Stimulated activated CD4-positive, alpha-beta T cell treated with anti-CD3 and anti-CD28 coated beads, TNF-alpha, amount 100 ng/mL, for 48 hours (primary cell): ENCODE data around the gene CASP8.
A peak's percentile ranks its signal among the peaks of the same experiment; 100 is the strongest.
"Not testable (repeated sequence)": the region's sequence is repeated elsewhere in the genome, so short reads cannot be mapped to it uniquely, and the experiment has no call there.

Source experiments
- DNase-seq, 3 donors: peaks; one replicate each; pipeline ENCODE4 v3.0.0-alpha.2; 2020; ENCODE audit warnings: low read depth in 3 of 3

CASP8 gene

DNA sequence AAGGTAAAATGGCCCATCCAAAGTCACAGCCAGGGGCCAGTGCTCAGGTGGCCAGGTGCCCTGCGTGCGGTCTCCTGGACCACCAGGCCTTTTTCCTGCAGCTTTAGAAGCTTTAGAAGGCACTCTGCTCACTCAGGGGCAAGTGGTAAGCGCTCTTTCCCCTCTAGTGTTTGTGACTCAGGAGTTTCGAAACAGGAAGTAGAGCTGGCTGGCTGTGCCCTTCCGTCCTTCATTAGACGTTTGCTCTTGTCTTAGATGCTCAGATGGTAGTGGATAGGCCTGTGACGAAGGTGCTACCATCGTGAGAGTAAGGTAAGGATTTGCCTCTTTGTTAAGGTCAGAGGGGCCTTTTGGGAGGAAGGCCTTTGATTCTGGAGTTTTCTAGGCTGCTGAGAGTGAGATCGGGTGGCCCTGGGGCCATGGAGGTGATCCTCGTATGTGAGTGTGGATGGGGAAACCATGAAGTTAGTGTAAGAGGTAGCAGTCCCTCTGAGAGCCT is at the start of gene CASP8:
Gene CASP8 (plus strand): TSS at position 235 of the 499 bp plus-strand sequence. CDS start 5,951 bp downstream, outside the sequence.
- DNase-seq: peak in 2 of 3 donors; percentile 26 to 46

DNA sequence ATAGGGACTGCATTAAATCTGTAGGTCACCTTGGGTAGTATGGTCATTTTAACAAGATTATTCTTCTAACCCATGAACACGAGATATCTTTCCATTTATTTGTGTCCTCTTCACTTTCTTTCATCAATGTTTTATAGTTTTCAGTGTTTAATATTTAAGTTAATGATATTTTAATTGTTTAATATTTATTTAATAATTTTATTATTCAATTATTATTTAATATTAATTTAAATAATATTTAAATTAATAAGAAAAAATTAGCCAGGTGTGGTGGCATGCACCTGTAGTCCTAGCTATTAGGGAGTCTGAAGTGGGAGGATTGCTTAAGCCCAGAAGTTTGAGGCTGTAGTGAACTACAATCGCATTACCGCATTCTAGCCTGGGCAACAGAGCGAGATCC is 44.4 kb upstream of the CASP8 start:
- DNase-seq: no peak

DNA sequence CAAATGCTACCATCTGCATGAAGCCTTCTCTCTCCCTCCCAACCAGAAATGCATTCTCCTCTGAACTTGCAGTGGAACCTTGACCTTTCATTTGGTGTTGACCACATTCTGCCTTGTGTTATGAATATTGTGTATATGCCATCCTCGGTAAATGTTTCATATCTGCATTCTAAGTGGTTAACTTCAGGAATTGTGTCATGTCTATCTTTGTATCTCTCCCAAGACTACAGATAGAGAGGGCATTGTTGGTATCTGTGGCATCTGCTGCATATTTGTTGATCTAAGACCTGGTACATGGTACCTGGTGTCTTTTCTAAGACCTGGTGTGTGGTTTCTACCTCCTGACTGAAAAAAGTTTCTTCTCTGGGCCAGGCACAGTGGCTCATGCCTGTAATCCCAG is 43.4 kb upstream of the CASP8 start:
- no peak for DNase-seq

DNA sequence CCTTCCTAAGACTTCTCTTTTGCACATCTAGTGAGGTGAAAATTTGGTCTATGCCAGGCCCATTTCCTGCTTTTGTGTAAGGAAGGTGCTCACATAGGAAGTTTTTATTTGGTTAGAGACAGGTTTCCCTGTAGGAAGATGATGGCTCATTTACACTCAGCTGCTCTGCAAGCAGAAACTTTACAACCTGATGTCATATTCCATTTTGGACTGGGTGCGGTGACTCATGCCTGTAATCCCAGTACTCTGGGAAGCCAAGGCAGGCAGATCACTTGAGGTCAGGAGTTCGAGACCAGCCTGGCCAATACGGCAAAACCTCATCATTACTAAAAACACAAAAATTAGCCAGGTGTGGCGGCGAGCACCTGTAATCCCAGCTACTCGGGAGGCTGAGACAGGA is 41.6 kb upstream of the CASP8 start:
- DNase-seq: no peak

DNA sequence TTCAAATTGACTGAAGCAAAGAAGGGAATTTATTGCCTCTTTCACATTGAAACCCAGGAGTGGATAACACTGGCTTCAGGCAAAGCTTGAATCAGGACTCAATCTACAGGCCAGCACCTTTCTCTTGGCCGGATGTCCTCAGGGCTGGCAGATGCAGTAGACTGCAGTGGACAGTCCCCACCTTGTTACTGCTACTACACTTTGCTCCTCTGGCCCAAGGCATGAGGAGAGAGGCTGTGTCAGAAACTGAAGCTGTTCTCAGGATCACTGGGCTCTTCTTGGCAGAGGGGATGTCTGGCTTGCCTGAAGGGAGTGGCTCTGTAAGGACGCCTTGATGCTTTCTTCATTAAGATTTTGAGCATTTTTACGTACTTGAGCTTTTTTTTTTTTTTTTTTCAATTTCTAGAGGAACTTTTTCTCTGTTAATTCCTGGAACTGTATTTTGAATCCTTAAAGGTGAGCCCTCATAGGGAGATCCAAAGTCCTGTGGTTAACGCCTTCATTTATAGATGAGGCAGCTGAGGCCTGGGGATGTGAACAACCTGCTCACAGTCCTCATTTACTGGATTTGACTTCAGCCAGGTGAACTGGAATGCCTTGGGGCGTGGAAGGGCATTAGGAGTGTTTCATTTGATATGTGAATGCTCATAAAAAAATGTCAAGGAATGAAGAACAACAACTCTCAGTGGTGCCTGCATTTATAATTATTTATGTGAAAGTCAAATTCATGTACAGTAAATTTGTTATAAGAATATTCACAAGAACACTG is 40.8 kb upstream of the CASP8 start:
- no peak for DNase-seq

DNA sequence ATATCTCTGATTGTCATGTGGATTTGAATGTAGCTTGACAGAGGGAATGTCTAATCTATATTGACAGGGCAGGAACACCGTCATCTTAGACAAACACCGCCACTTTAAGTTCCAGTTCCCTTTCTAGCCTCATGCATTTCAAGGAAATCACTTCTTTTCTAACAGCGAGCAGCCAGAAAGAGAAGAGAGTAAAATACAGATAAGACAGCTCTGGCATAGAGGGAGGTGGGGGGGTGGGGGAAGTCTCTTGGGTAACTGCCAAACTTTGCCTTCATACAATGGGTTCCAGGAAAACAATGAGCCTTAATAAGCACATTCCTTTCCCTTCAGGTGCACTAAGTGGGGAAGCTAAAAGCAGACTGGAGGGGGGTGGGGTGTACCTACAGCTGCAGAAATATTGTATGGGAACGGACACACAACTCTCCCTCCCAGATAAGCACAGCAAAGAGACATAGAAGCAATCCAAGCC is 40.2 kb upstream of the CASP8 start:
- DNase-seq: no peak

DNA sequence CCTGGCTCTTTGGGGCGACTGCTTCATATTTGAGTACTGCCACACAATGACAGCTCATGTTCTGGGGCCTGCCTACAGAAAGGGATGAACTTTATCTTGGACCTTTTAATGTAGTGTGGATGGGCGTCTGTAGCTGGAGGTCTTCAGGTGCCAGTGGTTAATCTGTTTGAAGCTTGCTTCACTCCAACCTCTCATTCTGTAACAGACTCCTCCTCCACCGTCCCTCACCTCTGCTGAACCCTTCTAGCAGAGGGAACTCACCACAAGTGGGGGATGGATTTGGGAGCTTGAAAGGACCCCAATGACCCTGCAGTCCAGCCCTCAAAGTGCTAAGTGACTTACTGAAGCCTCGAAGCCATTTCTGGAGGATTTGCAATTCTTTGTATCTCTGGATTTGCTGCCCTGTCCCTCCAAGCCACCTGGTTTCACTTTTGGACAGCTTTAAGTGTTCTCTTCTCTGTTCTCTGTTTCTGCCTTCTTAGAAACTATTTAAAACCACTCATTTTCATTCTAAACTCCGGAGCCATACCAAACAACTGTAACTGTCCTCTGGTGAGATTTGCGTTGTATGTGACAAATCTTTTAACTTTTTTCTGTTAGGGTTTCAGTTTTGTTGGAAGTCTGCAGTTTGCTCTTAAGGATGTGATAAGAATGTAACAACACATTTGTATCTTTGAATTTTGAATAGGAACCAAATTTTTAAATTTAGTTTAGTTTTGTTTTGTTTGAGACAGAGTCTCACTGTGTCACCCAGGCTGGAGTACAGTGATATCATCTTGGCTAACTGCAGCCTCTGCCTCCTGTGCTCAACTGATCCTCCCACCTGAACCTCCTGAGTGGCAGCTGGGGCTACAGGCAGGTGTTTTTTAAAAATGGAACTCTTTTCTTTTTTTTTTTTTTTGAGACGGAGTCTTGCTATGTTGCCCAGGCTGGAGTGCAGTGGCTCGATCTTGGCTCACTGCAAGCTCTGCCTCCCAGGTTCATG is 37.0 kb upstream of the CASP8 start:
- DNase-seq: no peak

DNA sequence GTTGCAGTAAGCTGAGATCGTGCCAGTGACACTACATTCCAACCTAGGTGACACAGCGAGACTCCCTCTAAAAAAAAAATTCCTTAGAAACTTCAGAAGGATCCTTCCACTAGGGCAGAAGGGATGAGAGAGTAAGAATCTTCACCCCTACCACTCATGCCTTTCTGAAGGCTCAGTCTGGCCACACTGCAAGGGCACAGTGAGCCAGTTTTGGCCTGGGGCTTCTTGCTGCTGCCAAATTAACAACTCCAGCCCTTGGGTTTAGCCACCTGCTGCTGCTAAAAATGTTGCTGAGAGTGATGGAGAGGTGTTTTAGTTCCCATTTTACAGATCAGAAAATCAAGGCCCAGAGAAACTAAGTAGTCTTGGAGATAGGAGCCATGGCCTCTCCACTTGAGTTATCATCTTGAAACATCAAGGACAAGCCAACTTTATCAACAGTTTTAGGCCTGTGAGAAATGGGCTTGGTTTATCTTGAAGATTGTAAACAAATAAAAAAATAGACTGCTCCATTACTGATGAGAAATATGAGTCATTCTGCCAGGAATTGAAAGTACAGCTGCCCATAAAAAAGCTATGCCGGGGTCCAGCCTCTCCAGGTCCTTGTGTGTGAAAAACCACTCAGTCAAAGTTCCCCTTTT is 31.9 kb upstream of the CASP8 start:
- no peak for DNase-seq

DNA sequence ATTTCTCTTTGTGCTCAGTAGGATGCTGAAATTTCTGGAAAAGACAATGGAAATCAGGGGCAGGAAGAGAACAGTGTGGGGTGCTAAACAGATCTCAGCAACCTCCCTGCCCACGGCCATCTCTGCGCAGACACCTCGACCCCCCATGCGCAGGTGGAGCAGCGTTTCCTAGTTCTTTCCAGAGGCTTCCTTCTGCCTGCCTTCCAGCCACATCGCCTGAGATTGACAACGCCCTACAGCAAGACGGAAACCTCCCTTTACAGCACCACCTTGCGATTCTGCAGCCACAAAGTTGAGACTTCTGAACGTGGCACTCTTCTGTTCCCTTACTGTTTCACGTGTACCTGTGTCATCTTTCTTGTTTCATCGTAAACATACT is 31.4 kb upstream of the CASP8 start:
- DNase-seq: no peak

DNA sequence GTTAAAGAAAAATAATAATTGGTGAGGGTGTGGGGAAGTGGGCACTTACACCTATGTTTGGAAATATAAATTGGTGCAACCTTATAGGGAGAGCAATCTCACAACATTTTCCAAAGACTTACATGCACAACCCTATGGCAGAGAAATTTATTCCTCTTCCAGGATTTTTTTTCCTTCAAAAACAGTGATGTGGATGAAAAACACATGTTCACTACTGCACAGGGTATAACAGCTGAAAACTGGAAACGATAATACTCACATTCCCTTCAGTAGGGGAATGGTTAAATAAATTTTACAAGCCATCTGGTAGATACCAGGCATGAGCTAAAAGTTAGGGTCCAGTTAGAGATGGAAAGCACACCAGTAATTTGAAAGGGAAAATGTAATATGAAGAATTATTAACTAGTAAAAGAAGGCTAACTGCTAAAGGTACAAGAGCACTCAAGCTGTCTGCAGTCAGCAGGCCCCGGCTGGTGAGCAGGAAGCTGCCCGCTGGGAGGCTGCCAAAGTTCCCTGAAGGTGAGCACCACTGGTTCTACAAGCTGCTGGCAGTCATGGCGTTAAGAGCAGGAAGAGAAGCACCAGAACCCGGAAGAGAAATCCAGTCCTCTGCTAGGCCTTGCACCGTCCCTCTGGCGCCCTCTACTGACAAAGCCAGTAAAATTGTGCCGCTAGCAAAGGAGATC is 28.4 kb upstream of the CASP8 start:
- peak; percentile 82 to 94 (median 91) for DNase-seq

DNA sequence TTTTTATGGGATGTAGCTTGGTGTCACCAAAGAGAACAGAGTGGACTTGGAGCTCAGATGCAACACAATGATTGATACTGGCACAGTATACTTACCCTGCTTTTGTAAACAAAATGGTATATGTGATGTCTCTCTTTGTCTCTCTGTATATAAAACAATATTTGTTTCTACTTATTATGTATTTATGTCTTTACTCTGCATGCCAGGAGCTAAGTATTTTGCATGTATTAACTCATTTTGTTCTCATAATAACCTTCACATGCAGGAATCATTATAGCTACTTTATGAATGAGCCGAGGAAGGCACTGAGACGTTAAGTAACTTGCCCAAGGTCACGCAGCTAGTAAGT is 27.9 kb upstream of the CASP8 start:
- DNase-seq: no peak

DNA sequence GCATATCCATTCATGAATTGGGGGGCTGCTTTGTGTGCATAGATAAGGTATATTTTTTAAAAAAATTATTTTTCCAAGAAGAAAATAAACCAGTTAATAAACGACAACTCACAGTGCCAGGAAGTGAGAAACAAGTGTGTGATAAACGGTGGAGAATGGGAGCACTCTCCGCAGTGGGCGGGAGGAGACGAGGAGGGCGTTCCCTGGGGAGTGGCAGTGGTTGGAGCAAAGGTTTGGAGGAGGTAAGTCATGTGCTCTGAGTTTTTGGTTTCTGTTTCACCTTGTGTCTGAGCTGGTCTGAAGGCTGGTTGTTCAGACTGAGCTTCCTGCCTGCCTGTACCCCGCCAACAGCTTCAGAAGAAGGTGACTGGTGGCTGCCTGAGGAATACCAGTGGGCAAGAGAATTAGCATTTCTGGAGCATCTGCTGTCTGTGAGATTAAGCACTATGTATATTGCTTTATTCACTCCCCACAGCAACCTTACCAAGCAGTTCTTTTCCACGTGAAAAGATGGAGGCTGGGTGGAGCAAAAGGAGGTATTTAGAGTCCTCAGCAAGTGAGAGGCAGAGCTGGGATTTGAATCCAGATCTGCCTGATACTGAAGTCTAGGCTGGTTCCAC is 27.0 kb upstream of the CASP8 start:
- DNase-seq: peak; percentile 79 to 82 (median 82)

DNA sequence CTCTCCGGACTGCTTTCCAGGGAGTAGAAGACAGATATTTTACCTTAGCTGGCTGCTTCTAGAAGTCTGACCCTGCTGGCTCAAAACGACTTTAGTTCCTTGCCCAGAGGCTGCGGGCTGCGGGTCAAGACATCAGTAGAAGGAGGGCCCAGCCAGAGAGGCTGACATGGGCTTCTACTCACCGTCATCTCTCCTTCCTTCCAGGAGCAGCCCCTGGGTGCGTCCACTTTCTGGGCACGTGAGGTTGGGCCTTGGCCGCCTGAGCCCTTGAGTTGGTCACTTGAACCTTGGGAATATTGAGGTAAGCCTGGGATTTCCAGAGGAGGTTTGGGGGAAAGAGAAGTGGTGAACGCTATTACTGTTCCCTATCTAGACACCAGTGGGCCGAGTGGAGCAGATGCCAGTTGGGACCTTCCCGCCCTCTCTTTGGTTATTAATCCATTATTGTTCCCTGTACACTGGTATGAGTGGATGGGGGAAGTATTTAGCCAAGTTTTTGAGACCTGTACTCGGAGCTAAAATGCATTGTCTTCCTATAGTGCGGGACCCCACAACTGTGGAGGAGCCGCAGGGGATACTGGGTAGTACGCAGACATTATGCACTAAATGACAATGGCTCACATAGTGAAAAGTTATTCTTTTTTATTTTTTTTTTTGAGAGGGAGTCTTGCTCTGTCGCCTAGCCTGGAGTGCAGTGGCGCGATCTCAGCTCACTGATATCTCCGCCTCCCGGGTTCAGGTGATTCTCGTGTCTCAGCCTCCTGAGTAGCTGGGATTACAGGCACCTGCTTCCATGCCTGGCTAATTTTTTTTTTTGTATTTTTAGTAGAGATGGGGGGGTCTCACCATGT is 26.3 kb upstream of the CASP8 start:
- DNase-seq: no peak

DNA sequence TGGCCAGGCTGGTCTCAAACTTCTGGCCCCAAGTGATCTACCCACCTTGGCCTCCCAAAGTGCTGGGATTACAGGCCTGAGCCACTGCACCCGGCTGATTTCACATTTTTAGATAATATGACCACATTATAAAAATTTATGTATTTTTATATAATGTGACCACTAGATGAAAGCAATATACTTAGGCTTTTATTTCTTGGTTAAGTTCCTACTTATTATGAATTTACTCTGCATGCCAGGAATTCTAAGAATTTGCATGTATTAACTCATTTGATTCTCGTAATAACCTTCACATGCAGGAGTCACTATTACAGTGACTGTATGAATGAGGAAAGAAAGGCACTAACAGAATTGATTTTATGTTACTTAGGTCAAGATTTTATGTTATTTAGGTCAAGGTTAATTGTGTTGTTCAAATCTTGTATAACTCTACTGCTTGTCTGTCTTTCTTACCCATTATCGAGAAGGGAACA is 25.6 kb upstream of the CASP8 start:
- DNase-seq: no peak

DNA sequence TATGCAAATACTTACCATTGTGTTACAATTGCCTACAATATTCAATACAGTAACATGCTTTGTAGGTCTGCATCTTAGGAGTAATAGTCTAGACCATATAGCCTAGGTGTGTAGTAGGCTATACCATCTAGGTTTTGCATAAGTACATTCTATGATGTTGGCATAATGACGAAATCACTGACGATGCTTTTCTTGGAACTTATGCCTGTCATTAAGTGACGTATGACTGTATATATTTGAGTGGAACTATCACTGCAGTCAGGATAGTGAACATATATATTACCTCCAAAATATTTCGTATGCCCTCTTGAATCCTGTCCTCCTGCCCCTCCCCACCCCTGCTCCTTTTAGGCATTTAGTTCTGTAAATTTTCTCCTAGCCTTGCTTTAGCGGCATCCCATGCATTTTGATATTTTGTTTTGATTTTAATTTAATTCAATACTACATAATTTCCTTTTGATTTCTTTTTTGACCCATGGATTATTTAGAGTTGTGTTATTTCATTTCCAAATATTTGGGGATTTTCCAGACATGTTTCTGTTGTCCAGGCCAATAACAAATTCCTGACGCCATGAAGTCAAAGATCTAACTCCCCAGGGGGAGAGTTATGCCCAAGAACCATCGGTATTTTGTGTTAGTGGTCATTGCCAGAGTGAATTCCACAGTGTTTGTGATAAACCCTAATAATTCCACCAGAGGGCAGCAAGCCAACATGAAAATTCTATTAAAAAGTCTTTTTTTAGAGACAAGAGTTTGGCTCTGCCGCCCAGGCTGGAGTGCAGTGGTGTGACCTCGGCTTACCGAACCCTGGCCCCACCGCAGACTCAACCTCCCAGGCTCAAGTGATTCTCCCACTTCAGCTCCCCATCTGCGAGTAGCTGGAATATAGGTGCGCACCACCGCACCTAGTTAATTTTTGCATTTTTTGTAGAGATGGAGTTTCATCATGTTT is 24.2 kb upstream of the CASP8 start:
- peak in 1 of 3 donors; percentile 25 for DNase-seq

DNA sequence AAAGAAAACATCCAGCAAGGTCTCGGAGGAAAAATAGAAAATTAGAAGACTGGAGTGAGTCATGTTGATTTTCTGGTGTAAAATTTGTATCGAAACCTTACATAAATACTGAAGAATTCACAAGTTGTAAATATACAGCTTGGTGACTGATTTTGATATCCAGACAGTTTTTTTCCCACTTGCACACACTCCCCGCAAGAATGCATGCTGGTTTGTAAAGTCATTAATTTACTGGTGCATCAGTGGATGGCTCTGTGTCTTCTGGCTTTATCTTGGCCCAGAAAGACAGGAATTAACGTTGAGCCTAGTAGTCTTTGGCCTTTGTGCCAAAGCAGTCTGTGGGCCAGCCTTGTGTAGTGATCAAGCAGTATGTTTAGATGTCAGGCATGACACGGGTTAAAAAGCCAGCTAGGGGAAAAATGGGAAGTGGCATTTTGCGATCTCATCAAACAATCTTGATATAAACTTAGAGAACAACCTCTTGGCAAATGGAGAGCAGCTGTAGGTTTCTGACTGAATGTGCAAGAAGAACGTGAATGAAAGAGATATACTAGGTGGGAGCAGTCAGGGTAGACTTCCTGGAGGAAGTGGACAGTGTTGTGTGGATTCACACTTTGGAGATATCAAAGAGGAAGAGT is 22.7 kb upstream of the CASP8 start:
- DNase-seq: no peak

DNA sequence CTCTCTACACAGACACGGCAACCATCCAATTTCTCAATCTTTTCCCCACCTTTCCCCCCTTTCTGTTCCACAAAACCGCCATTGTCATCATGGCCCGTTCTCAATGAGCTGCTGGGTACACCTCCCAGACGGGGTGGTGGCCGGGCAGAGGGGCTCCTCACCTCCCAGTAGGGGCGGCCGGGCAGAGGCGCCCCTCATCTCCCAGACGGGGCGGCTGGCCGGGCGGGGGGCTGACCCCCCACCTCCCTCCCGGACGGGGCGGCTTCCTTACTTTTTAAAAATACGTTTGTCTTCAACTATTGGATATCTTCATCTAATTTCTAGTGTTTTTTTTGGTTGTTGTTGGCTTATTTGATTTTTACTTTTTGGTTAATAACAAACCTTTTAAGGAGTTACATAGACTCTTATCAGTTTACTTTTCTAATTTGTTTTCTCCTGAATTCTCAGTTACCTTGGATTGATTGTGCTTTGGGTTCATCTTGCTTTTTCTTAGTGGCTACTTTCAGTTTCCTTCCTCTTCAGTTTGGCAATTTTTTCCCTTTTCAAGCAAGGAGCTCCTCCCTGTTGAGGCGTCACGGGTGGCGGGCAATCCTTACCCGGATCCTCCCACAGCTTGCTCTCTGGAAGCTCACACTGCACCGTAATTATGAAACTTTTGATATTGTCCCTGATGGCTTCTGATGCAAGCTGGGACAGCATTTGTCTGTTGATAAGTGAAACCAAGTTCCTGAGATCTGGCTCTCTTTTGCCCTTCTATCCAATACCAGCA is 21.0 kb upstream of the CASP8 start:
- not testable (repeated sequence) for DNase-seq
